ENCODE results near the gene ERCC4.

ERCC4 gene

GRCh38 chr16:13959626-13960025 lies 39.7 kb downstream of the ERCC4 start:
- TF ChIP-seq TAF1 (IDR thresholded peaks at IDR 0.05; ENCODE audit: borderline replicate concordance, insufficient read depth, low read length) = no peak
- TF ChIP-seq POLR2AphosphoS5 (IDR thresholded peaks at IDR 0.05; ENCODE audit: low read depth, low read length) = no peak
- TF ChIP-seq SIN3A (IDR thresholded peaks at IDR 0.05; ENCODE audit: borderline replicate concordance, insufficient read depth, low read length) = no peak
- no peak for TF ChIP-seq FOXP2 (optimal IDR thresholded peaks at IDR 0.05; ENCODE audit: borderline replicate concordance, extremely low read depth, extremely low read length, insufficient read depth)
- no peak for TF ChIP-seq REST (IDR thresholded peaks at IDR 0.05; ENCODE audit: insufficient read depth in 1 of 2, low read depth in 2 of 2, low read length in 2 of 2)

- TF ChIP-seq POLR2AphosphoS5 (IDR thresholded peaks at IDR 0.05; ENCODE audit: low read depth, low read length) (no peak), REST (IDR thresholded peaks at IDR 0.05; ENCODE audit: insufficient read depth in 1 of 2, low read depth in 2 of 2, low read length in 2 of 2) (no peak), FOXP2 (optimal IDR thresholded peaks at IDR 0.05; ENCODE audit: borderline replicate concordance, extremely low read depth, extremely low read length, insufficient read depth) (no peak), SIN3A (IDR thresholded peaks at IDR 0.05; ENCODE audit: borderline replicate concordance, insufficient read depth, low read length) (no peak)
Measured at GRCh38 chr16:13961099-13961811, 41.3 kb downstream of the ERCC4 start.

- TF ChIP-seq REST (IDR thresholded peaks at IDR 0.05; ENCODE audit: insufficient read depth in 1 of 2, low read depth in 2 of 2, low read length in 2 of 2) = no peak
- TF ChIP-seq POLR2AphosphoS5 (IDR thresholded peaks at IDR 0.05; ENCODE audit: low read depth, low read length) = no peak
- TF ChIP-seq SIN3A (IDR thresholded peaks at IDR 0.05; ENCODE audit: borderline replicate concordance, insufficient read depth, low read length) = no peak
- no peak for TF ChIP-seq TAF1 (IDR thresholded peaks at IDR 0.05; ENCODE audit: borderline replicate concordance, insufficient read depth, low read length)
- TF ChIP-seq FOXP2 (optimal IDR thresholded peaks at IDR 0.05; ENCODE audit: borderline replicate concordance, extremely low read depth, extremely low read length, insufficient read depth) = no peak
Measured at GRCh38 chr16:13962232-13962631, 42.3 kb downstream of the ERCC4 start.

GRCh38 chr16:13968835-13969234 lies 48.9 kb downstream of the ERCC4 start:
- TF ChIP-seq TAF1 (IDR thresholded peaks at IDR 0.05; ENCODE audit: borderline replicate concordance, insufficient read depth, low read length) = no peak
- TF ChIP-seq SIN3A (IDR thresholded peaks at IDR 0.05; ENCODE audit: borderline replicate concordance, insufficient read depth, low read length) = no peak
- no peak for TF ChIP-seq FOXP2 (optimal IDR thresholded peaks at IDR 0.05; ENCODE audit: borderline replicate concordance, extremely low read depth, extremely low read length, insufficient read depth)
- TF ChIP-seq POLR2AphosphoS5 (IDR thresholded peaks at IDR 0.05; ENCODE audit: low read depth, low read length) = no peak

GRCh38 chr16:13969711-13970110 lies 49.8 kb downstream of the ERCC4 start:
- no peak for TF ChIP-seq SIN3A (IDR thresholded peaks at IDR 0.05; ENCODE audit: borderline replicate concordance, insufficient read depth, low read length)
- TF ChIP-seq FOXP2 (optimal IDR thresholded peaks at IDR 0.05; ENCODE audit: borderline replicate concordance, extremely low read depth, extremely low read length, insufficient read depth) = no peak
- TF ChIP-seq TAF1 (IDR thresholded peaks at IDR 0.05; ENCODE audit: borderline replicate concordance, insufficient read depth, low read length) = no peak
- no peak for TF ChIP-seq REST (IDR thresholded peaks at IDR 0.05; ENCODE audit: insufficient read depth in 1 of 2, low read depth in 2 of 2, low read length in 2 of 2)
- TF ChIP-seq POLR2AphosphoS5 (IDR thresholded peaks at IDR 0.05; ENCODE audit: low read depth, low read length) = no peak

All from PFSK-1 (cell line).